ENCODE measurements around the gene TUBB2A. TPM values are rescaled to one million over a fixed set of nuclear protein-coding genes. Genes with fewer than 3 reads are reported as not detected.

Gene TUBB2A
- total RNA-seq, 2 donors from 2014 or later: 17.2 to 39.6 TPM

DNA sequence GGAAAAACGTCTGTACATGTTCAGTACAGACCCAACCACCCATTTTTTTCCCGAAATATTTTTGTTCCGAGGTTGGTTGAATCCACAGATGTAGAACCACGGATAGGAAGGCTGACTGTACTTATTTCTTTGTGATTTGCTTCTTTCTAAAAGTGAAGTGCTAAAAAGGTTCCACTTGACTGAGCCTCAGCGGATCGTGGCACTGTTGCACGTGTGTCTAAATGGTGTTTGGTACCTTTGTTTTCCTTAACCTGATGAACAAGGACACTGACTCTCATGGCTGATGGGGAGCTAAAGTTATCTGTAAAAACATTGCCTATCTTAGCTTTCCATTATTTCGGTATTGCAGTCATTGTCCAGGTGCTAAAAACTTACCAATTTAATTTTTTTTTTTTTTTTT lies 32.7 kb downstream of the TUBB2A start:
- H3K27me3 ChIP-seq (replicated peaks; ENCODE audit: insufficient read depth): no peaks in the 10 kb centered on the region
- no peaks in the 10 kb centered on the region for H3K36me3 ChIP-seq
- H3K27ac ChIP-seq: no peak overlapping the region
- DNase-seq (ENCODE audit: low spot score): no peak
- H3K4me3 ChIP-seq: no peak overlapping the region
- H3K9me3 ChIP-seq: no peaks in the 10 kb centered on the region
- WGBS: 75% methylated on average over 8 of the region's 8 CpGs
- intact Hi-C loops (cut with DNase I): loop anchor here (5.0 kb wide), 2 partner anchors 38 to 128 kb away; no protein-coding TSS in a partner anchor
- TF ChIP-seq POLR2A (IDR thresholded peaks at IDR 0.05): no peak
- no peak for TF ChIP-seq POLR2AphosphoS5 (IDR thresholded peaks at IDR 0.05)
- no peak for TF ChIP-seq CTCF (IDR thresholded peaks at IDR 0.05)
- H3K4me1 ChIP-seq (replicated peaks): no peaks in the 10 kb centered on the region

- no peaks in the 10 kb centered on the region for H3K27me3 ChIP-seq (replicated peaks; ENCODE audit: insufficient read depth)
- no peak overlapping the region for H3K27ac ChIP-seq
- H3K36me3 ChIP-seq: no peaks in the 10 kb centered on the region
- no peak for TF ChIP-seq CTCF (IDR thresholded peaks at IDR 0.05)
- no peak for TF ChIP-seq POLR2AphosphoS5 (IDR thresholded peaks at IDR 0.05)
- no peak for TF ChIP-seq POLR2A (IDR thresholded peaks at IDR 0.05)
- H3K4me1 ChIP-seq (replicated peaks): no peaks in the 10 kb centered on the region
- DNase-seq (ENCODE audit: low spot score): no peak
- intact Hi-C loops (cut with DNase I): no loop called here
- H3K4me3 ChIP-seq: no peak overlapping the region
- 93% methylated on average over 9 of the region's 9 CpGs for WGBS
- H3K9me3 ChIP-seq: no peaks in the 10 kb centered on the region
These were observed 34.5 kb downstream of the TUBB2A start for GRCh38 chr6:3122823-3123182.

DNA sequence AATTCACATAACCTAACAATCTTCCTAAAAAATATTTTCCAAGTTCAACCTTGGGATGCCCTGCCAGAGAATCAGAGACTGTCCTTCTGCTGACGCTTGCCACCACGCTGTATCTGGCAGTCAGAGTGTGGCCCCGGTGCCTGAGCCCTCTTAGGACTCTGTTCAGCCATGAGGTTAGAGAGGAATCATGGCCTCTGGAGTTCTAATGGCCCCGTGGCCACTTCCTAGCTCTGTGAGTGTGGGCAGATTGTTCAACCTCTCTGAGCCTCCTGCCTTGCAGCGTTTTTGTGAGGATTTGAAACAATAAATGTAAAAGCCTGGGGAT lies 36.6 kb downstream of the TUBB2A start:
- DNase-seq (ENCODE audit: low spot score): no peak
- intact Hi-C loops (cut with DNase I): no loop called here
- no peak overlapping the region for H3K4me3 ChIP-seq
- H3K4me1 ChIP-seq (replicated peaks): no peaks in the 10 kb centered on the region
- no peaks in the 10 kb centered on the region for H3K27me3 ChIP-seq (replicated peaks; ENCODE audit: insufficient read depth)
- H3K27ac ChIP-seq: no peak overlapping the region
- H3K36me3 ChIP-seq: no peaks in the 10 kb centered on the region
- WGBS: 96% methylated on average over 5 of the region's 5 CpGs
- H3K9me3 ChIP-seq: no peaks in the 10 kb centered on the region
- no peak for TF ChIP-seq POLR2AphosphoS5 (IDR thresholded peaks at IDR 0.05)
- no peak for TF ChIP-seq CTCF (IDR thresholded peaks at IDR 0.05)
- no peak for TF ChIP-seq POLR2A (IDR thresholded peaks at IDR 0.05)

- intact Hi-C loops (cut with DNase I): loop anchor here (2.0 kb wide), 1 partner anchor 50 kb away; the partner anchor contains the start of gene RIPK1
- Histone ChIP-seq H3K27me3 (replicated peaks; ENCODE audit: insufficient read depth) (no peaks in the 10 kb centered on the region), H3K4me1 (replicated peaks) (no peaks in the 10 kb centered on the region), H3K27ac (peak overlapping the region; percentile 95 to 96), H3K4me3 (peak overlapping the region; percentile 84 to 86), H3K9me3 (no peaks in the 10 kb centered on the region), H3K36me3 (no peaks in the 10 kb centered on the region)
- no peak for DNase-seq (ENCODE audit: low spot score)
- TF ChIP-seq POLR2AphosphoS5 (IDR thresholded peaks at IDR 0.05) (no peak), POLR2A (IDR thresholded peaks at IDR 0.05) (no peak), CTCF (IDR thresholded peaks at IDR 0.05) (no peak)
- 24% methylated on average over 18 of the region's 19 CpGs for WGBS
These were observed 38.2 kb downstream of the TUBB2A start for GRCh38 chr6:3119040-3119723.

Measured in prostate gland (tissue), 2 donors.